Measurements from ENCODE around the gene NTN5.
"Not testable (repeated sequence)": the region's sequence is repeated elsewhere in the genome, so short reads cannot be mapped to it uniquely, and the experiment has no call there.

Gene NTN5

DNA sequence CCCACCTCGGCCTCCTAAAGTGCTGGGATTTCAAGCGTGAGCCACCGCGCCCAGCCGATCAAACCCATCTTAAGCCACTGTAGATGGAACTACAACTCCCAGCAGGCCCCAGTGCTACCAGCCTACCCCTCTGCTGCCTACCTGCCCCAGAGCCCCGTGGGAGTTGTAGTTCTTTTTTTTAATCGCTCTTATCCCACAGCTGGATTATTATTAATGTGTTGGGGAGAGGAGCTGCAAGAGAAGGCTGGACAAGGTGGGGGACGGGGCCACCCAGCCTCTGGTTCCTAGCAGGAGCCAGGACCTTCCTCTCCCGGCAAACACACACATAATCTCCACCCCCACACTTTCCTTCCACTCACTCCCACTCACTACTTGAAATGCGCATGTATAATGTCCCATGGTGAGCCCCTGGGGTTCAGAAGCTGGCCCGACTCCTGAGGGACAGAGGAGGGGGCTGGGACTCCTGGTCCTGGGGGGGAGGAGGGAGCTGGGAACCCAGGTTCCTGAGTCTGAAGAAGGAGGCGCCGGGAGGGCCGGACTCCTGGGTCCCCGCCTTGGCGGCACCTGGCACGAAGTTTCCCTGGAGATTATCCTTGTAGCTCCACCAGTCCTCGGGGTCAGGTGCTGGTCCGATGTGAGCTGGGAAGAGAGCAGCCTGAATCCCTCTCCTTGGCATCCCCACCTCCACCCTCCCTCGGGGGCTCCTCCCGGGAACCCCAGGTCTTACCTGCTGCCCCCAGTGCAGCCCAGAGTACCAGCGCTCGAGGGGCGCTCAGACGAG is 27.8 kb downstream of the NTN5 start:
- no peak for DNase-seq (ENCODE audit: low read depth, low spot score)

DNA sequence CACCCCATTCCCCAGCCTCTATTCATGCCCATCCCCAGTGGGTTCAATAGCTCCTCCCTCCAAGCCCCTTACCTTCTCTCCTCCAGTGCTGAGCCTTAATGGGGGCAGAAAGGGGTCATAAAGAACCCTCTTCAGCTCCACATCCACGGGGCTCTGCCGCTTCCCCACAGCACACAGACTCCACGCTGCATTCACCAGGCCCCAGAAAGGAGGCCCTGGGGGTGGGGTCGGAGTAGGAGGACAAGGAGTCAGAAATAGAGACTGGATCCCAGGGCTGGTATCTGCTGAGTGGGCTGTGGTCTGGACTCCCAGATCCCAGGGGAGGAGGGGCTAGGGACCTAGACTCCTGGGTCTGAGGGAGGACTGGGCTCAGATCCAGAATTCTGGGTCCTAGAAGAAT is 28.5 kb downstream of the NTN5 start:
- no peak for DNase-seq (ENCODE audit: low read depth, low spot score)

DNA sequence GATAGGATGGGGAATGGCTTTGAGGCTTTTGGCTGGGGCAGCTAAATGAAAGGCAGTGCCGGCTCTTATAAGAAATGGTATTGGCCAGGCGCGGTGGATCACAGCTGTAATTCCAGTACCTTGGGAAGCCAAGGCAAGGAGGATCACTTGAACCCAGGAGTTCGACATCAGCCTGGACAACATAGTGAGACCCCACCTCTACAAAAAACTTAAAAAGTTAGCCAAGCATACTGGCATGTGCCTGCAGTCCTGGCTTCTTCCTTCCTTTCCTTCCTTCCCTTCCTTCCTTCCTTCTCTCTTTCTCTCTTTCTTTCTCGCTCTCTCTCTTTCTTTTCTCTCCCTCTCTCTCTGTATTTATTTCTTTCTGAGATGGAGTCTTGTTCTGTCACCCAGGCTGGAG is 30.0 kb downstream of the NTN5 start:
- DNase-seq (ENCODE audit: low read depth, low spot score): no peak

DNA sequence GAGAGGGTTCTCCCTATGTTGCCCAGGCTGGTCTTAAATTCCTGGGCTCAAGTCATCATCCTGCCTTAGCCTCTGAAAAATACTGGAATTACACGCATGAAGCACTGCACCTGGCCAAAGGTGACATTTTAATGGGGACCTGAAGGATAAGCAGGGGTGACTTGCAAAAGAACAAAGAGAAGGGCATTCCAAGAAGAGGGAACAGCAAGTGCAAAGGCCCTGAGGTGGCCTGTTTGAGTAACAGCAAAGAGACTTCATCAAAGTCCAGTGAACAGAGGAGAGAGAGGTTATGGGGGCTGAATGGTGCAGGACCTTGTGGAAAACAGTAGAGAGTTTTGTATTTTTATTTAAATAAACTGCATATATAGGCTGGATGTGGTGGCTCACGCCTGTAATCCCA is 31.0 kb downstream of the NTN5 start:
- DNase-seq (ENCODE audit: low read depth, low spot score): no peak

DNA sequence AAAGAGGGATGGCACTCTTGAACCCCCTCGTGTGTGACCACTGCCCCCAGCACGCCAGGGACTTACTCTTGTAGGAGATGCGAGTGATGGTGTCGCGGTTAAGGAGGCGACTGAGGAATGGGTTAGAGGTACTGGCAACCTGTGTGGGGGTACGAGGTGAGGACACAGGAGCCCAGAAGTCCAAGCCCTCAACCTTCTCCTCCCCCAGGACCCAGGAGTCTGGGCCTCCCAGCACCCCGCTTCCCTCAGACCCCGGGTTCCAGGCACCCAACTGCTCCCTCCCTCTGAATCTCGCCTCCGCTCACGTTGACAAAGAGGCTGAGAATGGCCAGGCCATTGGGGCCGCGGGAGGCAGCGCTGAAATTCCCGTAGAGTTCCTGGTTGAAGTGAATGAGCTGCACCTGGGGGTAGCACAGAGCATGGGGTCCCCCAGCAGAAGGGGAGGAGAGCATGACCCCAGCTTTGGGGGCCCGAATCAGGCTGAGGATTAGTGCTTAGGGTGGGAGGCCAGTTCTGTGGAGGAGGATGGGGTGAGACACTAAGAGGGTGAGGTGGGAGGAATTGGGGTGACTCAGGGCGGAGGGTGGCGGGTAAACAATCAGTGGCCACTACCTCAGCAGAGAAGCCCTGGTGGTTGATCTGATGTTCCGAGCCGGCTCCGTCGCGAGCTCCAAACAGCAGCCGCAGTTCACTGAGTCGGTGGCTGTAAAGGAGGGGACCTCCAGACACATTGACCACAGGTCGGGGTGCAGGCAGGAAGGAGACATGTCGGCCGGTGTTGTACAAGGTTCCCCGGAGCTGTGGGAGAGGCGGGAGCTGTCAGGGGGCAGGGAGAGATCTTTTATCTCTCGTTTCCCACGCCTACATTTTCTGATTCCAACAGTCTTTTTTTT is 33.1 kb downstream of the NTN5 start:
- no peak for DNase-seq (ENCODE audit: low read depth, low spot score)

DNA sequence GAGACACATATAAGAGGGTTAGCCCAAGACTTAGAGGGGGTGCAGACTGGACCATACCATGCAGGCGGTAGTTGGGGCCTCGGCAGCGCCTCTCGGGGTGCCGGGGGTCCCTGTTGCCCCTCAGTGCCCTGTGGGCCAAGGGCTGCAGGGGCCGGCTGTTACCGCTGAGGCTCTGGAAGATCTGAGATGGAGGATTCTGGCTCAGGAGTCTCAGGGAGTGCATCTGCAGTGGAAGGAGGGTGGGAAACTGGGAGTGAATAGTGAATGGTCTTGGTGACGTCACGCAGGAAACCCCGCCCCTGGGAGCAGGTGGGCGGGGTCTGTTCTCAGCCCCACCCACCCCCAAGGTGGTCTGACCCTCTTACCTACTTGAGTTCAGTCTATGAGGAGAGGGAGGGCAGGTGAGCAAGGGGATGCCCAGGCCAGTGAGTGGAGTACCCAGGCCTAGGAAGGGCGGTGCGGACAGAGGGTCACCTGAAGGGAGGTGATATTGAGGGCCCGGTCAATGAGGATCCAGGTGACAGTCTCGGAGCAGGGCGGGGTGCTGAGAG is 33.9 kb downstream of the NTN5 start:
- DNase-seq (ENCODE audit: low read depth, low spot score): no peak

DNA sequence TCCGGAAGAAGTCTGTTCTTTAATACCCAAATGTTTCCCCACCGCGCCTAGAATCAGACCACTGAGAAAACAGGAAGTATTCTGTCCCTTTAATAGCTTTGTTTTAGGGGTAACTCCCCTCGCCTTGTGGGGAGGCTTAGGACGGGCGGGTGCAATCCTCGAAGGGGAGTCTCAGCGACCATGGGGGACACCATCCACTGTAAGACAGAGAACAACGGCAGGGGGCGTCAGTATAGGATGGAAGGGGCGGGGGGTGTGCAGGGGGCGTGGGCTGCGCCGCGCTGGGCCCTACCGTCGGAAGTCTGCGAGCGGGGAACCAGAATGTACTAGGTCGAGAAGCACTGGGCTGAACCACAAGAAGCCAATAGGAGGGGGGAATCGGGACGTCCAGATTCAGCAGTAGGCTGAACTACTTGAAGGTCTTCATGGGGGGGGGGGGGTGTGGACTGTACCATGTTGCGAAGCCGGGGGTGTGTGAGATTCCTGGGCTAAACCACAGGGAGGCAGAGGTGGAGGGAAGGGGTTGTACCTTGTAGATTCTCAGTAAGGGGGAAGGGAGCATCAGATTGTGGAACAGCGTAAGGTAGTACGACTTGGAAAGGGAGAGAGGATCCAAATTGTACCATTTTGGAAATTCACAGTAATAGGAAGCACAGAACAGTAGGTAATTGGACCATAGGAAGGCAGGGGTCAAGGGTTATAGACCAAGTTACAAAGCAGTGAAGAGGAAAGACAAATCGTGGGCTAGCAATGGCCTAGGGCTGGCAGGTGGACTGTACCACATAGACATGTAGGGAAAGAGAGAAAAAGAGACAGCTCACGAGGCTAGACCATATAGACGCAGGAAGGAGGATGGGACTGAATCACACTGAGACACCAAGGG is 34.6 kb downstream of the NTN5 start:
- peak; percentile 79 for DNase-seq (ENCODE audit: low read depth, low spot score)

DNA sequence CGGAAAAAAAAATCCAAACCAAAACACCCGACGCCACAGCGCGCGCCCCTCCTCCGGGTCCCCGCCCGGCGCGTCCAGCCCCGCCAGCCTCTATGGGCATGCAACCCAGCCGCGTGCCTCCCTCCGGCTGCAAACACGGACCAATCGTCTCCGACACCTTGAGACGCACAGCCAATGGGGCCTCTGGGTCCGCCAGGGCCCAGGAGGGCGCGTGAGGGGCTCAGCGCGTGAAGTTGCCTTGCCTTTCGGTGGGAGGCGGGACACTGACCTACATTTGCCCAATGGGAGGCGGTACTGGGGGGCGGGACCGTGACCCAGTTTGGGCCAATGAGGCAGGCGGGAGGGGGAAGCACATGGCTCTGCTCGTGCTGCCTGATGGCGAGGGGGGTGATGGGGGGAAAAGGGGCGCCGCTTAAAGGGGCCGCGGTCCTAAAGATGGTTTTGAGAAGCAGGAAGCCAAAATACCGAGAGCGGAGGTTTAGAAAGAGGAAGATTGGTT is 35.3 kb downstream of the NTN5 start:
- peak; percentile 98 for DNase-seq (ENCODE audit: low read depth, low spot score)

DNA sequence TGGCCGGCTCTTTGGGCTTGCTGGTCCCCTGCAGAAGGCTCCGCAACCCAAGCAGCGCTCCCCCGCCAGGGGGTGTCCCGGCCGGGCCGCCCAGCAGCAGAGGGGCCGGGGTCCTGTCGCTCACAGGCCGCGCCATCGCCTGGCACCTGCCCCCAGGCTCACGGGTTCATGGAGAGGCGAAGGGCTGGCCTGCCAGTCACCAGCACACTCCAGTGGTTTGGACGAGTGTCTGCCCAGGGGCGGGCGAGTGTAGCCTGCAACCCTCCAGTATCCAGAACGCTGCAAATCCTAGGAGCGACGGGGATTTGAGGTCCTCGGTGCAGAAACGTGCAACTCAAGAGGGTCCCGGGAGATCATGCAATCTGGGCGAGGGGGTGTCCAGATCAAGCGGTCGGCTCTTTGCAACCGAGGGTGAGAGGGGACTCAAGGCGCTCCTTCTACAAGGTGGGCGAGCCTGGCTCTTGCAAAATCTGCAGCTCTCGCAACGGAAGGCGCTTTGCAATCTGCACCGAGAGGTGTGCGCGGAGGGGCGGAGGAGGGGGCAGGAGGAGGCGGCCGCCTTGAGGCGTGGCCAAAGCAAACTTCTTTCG is 35.9 kb downstream of the NTN5 start, which contains the start of gene DBP:
TSS of gene DBP (minus strand) at position 521 of the 590 bp plus-strand sequence. CDS start at position 136, 385 bp downstream.
- DNase-seq (ENCODE audit: low read depth, low spot score): no peak

DNA sequence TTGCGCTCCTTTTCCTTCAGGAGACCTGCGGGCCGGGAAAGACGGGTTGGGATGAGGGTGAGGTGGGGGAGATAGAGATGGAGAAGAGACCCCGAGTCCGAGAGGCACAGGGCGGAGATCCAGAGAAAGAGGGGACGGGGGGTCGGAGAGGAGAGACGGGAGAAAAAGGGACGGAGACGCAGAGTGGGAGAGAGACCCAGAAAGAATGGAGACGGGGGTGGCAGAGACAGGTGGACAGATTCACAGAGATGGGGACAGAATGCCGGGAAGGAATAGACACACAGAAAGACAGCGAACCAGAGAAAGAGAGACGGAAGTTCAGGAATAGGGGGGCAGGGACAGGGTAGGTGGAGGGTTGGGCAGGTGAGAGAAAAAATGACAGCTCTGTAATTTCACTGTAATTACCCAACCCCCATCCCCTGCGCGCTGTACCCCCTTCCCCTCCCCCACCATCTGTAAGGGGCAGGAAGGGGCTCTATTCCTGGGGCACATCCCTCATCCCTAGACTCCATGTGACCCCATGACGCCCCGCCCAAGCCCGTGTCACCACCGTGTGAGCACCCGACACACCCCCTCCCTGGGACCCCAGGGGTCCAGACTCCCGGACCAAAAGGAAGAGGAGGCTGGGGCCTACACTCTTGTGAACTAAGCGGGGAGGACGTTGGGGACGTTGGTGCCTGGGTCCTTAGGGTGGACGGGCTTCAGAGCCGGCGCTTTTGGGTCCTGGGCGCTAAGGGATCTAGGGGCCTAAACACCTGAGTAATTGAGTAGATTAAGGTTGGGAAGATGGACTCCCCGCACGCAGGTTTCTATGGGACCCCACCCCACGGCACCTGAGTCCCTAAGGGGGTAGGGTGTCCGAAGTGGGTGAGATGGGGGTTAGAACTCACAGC is 36.6 kb downstream of the NTN5 start:
- no peak for DNase-seq (ENCODE audit: low read depth, low spot score)

DNA sequence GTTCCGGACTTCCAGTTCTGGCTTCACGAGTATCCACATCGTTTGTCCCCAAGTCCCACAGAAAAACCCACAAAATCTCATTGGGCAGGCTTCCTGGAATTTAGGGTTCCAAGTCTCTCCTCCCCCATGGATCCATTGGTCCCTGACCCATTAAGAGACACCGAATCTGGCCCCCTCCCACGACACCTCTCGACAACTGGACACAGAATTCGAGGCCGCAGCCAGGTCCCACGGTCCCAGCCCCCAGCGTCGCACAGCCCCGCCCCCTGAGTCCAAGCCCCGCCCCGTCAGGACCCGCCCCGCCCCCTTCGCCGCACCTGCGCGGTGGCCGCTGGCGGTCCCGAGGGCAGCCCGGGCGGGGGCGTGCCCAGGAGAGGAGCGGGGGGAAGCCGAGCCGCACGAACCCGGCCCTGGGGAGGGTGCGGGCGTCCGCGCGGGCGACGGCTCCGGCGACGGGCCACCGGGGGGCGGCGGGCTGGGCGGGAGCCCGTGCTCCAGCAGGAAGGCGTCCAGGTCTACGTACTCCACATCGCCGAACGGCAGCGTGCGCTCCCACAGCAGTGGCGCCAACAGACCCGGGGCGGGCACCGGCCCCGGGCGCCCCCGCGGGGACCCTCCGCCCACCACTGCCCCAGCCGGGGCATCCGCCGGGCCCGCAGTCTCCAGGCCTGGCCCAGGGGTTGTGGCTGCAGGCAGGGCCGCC is 37.4 kb downstream of the NTN5 start:
- DNase-seq (ENCODE audit: low read depth, low spot score): no peak

DNA sequence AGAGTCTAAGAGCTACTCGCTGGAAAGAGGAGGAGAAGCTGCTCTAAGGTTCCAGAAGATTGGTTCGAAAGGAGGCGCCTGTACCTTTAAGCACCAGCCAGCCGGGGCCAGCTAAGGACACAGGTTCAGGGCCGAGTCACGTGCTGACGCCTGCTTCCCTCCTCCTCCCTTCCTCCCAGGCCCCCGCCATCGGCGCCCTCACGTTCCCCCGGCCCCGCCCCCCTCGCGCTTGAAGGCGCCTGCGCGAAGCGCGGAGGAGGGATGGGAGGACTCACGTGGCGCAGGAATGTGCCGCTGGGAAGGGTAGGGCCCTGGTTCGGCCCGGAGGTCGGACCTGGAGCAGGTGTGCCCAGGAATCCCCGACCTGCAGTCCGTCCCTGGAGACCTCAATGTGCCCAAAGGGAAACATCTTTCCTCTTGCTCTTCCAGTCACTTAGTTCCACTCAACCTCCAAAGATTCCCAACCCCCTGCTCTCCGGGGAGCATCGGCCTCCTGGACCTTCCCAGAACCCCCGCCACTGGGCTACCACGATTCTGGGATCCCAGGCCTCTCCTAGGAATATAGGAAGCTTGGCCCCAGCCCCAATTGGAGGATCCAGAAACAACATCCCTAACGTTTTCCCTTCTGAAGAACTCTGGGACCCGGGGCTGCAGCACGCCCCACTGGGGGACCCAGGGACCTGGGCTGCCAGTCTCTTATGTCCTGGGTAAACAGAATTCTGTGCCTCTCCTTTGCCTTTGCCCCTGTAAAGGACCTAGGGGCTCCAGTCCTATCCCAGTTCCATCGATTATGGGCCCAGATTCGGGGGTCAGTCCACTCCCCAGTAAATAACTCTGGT is 38.2 kb downstream of the NTN5 start:
- DNase-seq (ENCODE audit: low read depth, low spot score): peak; percentile 83

DNA sequence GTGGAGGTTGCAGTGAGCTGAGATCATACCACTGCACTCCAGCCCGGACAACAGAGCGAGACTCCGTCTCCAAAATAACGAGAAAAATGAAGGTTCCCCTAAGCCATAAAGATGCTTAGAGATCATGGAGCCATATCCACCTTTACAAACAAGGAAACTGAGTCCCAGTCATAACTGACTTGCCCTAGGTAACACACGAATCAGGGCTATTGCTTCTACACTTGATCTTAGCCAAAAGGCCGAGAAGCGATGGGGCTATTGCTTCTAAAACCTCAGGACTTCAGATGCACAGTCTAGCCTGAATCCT is 38.8 kb downstream of the NTN5 start:
- DNase-seq (ENCODE audit: low read depth, low spot score): no peak

DNA sequence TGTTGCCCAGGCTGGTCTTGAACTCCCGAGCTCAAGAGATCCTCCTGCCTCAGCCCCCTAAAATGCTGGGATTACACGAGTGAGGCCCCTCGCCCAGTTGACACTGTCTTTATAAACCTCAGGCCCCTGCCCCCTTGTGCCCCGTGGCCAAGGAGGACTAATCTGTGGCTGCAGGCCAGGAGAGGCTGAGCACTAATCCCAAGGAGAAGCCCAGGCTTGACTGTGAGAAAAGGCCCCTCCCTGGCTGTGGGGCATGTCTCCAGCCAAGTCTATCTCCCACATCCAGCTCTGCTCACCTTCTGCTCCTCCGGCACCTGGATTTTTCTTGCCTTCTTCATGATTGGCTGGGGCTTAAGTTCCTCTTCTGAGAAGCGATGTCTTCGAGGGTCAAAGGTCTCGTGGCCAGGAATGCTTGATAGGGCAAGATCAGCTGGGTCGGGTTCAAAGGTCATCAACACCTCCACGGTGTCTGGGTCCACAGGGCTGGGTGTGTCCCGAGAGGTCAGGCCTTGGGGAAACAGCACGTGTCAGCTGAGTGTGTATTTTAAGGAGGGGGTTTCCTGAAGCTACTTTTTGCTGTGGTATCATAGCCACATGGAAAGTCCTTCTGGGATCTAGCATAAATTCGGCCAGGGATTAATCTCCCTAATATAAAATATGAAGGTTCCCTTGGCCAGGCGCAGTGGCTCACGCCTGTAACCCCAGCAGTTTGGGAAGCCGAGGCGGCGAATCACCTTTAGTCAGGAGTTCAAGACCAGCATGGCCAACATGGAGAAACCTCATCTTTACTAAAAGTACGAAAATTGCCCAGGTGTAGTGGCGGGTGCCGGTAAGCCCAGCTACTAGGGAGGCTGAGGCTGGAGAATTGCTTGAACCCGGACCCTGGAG is 39.4 kb downstream of the NTN5 start:
- no peak for DNase-seq (ENCODE audit: low read depth, low spot score)

DNA sequence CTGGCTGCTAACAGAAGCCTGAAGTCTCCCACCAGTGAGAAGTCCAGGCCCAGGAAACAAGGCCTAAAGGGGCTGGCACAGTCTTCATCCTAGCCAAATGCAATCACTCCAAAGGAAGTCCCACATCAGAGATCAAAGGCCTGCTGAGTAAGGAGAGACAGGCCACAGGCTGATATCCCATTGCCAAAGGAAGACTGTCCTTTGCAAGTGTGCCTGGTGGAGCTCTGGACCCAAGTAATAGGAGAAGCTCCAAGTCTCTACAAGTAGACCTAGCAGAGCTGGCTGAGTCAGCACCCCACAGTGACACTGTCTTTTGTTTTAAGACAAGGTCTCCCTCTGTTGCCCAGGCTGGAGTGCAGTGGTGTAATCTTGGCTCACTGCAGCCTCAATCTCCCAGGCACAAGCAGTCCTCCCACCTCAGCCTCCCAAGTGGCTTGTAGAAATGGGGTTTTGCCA is 40.1 kb downstream of the NTN5 start:
- DNase-seq (ENCODE audit: low read depth, low spot score): no peak

DNA sequence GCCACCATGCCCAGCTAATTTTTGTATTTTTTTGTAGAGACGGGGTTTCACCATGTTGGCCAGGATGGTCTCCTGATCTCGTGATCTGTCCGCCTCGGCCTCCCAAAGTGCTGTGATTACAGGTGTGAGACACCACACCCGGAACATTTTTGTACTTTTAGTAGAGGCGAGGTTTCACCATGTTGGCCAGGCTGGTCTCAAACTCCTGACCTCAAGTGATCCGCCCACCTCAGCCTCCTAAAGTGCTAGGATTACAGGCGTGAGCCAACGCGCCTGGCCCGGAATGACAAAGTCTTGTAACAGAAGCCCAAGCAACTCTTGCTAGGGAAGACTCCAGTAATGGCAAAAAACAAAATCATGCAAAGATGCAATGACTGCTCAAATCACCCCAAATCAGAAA is 40.5 kb downstream of the NTN5 start:
- not testable (repeated sequence) for DNase-seq (ENCODE audit: low read depth, low spot score)

DNA sequence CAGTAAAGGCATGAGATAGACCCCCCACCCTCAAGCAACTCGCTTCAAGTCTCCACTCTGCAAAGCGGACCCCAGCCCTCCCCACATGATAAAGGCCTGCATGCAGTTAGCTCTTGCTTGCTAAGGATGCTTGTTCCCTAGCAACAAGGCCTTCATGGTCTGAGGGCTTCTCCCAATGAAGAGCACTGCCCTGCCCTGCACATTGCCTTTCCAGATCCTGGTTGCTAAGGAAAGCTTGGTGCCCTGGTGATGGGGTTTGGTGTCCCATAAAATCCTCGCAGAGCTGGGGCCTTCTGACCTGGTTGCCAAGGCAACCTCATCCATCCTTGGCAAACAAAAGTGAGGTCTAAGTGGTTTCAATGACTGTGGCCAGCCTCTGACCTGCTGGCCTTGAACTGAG is 41.6 kb downstream of the NTN5 start:
- DNase-seq (ENCODE audit: low read depth, low spot score): no peak
